Kidney (tissue), 14 donors: ENCODE data around the gene YARS1. TPM values are rescaled to one million over a fixed set of nuclear protein-coding genes. Genes with fewer than 3 reads are reported as not detected.
A peak's percentile ranks its signal among the peaks of the same experiment; 100 is the strongest.

Source experiments
- DNase-seq, 5 donors: peaks; one replicate each; pipeline ENCODE4 v3.0.0-alpha.2; 2013 to 2020
- FAIRE-seq: peaks from 2 replicates; lab custom pipeline; 2012; peaks lifted over from hg19 to GRCh38; lab: Jason Lieb, UNC
- H3K27ac ChIP-seq, 2 donors: one replicate each; pipeline ENCODE4 v1.7.0; 2013; ENCODE audit warnings: low read depth in 2 of 2, low read length in 2 of 2, inconsistent platforms in 1 of 2
- H3K27me3 ChIP-seq: one replicate; pipeline ENCODE4 v1.7.1; 2013; ENCODE audit warnings: low read length, inconsistent platforms; ENCODE audit not compliant: control insufficient read depth, insufficient read depth
- H3K36me3 ChIP-seq, 3 donors: one replicate each; pipeline versions ENCODE4 v1.7.0 to v1.7.1; 2013; ENCODE audit warnings: low read length in 3 of 3, control low read depth in 1 of 3, inconsistent platforms in 1 of 3; ENCODE audit not compliant: insufficient read depth in 3 of 3, control insufficient read depth in 2 of 3
- H3K4me1 ChIP-seq, 3 donors: one replicate each; pipeline versions ENCODE4 v1.7.0 to v1.7.1; 2013; ENCODE audit warnings: low read length in 3 of 3, inconsistent platforms in 1 of 3, low read depth in 1 of 3; ENCODE audit not compliant: control insufficient read depth in 2 of 3, insufficient read depth in 2 of 3
- H3K4me3 ChIP-seq, 3 donors: one replicate each; pipeline versions ENCODE4 v1.7.0 to v1.8.1; 2013; ENCODE audit warnings: low read length in 3 of 3, control low read depth in 1 of 3, inconsistent platforms in 1 of 3
- H3K9ac ChIP-seq, 3 donors: one replicate each; pipeline versions ENCODE4 v1.7.0 to v1.7.1; 2013; ENCODE audit warnings: low read length in 3 of 3, control low read depth in 1 of 3, inconsistent platforms in 1 of 3
- H3K9me3 ChIP-seq, 3 donors: one replicate each; pipeline versions ENCODE4 v1.7.0 to v1.7.1; 2013; ENCODE audit warnings: low read length in 3 of 3, control low read depth in 1 of 3, inconsistent platforms in 1 of 3; ENCODE audit not compliant: control insufficient read depth in 2 of 3, insufficient read depth in 1 of 3
- CTCF ChIP-seq: IDR thresholded peaks from 3 replicates; pipeline ENCODE4 v1.5.1; 2012; ENCODE audit warnings: mild to moderate bottlenecking, moderate library complexity, borderline replicate concordance; ENCODE audit not compliant: insufficient read depth; ENCODE audit errors: extremely low read depth
- intact Hi-C: fragments of 100-400 bp; cut with DNase I; formaldehyde crosslinking; loops from one replicate; pipeline ENCODE4 v1.11.1; 2022
- polyA plus RNA-seq: library from polyadenylated mRNA; stranded (reverse); fragments of 350-450 nt; fragmentation: Illumina TruSeq; extraction: RNeasy Lipid Tissue Mini Kit (QIAGEN cat#74804); gene quantifications from one replicate; pipeline ENCODE4 v1.2.3, GENCODE V29; 2014; ENCODE audit warnings: low read depth, low replicate concordance; ENCODE audit not compliant: insufficient read depth
- total RNA-seq: library from RNA; stranded (reverse); fragmentation: NEBNext Ultra II Directional; extraction: Animal tissue kit (Norgen Biotek cat#: 25700); gene quantifications from one replicate; pipeline ENCODE4 v1.2.1, GENCODE V29; 2021
- donor health status: control.
- donor health status: control.
- donor health status: control.
- donor health status: control.
- donor health status: control.
- donor health status: DM: yes; HTN: yes; CAD: no.
- donor health status: Normal renal cell carcinoma (clear cell type).

The YARS1 gene
- total and polyA plus RNA-seq, 2 donors from 2014 or later = 24.8 to 86.1 TPM

DNA sequence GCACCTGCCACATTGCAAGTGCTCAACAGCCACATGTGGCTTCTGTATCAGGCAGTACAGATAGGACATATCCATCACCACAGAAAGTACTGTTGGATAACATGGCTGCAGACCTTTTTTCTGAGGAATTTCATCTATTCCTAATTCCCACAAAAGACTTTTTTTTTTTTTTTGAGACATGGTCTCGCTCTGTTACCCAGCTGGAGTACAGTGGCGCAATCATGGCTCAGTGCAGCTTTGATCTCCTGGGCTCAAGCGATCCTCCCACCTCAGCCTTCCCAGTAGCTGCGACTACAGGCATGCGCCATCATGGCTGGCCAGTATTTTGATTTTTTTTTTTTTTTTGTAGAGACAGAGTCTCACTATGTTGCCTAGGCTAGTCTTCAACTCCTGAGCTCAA is 33.3 kb downstream of the YARS1 start:
- FAIRE-seq = no peak
- TF ChIP-seq CTCF = no peak
- DNase-seq = peak in 4 of 5 donors; percentile 41 to 68 (median 44)
- intact Hi-C loops = no loop called here
- Histone ChIP-seq H3K4me1 (no peaks in the 10 kb centered on the region), H3K36me3 (peaks cover 2 to 24% (median 7%) of the 10 kb centered on the region in 3 donors), H3K4me3 (no peak overlapping the region), H3K9me3 (no peaks in the 10 kb centered on the region), H3K27me3 (no peaks in the 10 kb centered on the region), H3K9ac (no peak overlapping the region), H3K27ac (no peak overlapping the region)

- H3K27me3 ChIP-seq = no peaks in the 10 kb centered on the region
- no peak overlapping the region for H3K4me3 ChIP-seq
- H3K9ac ChIP-seq = no peak overlapping the region
- no peak for TF ChIP-seq CTCF
- no peak overlapping the region for H3K27ac ChIP-seq
- intact Hi-C loops = no loop called here
- H3K4me1 ChIP-seq = no peaks in the 10 kb centered on the region
- peaks cover 2 to 26% (median 7%) of the 10 kb centered on the region in 3 donors for H3K36me3 ChIP-seq
- FAIRE-seq = no peak
- H3K9me3 ChIP-seq = no peaks in the 10 kb centered on the region
- DNase-seq = peak in 1 of 5 donors; percentile 26
Measured at GRCh38 chr1:32782086-32782485, 35.1 kb downstream of the YARS1 start.

DNA sequence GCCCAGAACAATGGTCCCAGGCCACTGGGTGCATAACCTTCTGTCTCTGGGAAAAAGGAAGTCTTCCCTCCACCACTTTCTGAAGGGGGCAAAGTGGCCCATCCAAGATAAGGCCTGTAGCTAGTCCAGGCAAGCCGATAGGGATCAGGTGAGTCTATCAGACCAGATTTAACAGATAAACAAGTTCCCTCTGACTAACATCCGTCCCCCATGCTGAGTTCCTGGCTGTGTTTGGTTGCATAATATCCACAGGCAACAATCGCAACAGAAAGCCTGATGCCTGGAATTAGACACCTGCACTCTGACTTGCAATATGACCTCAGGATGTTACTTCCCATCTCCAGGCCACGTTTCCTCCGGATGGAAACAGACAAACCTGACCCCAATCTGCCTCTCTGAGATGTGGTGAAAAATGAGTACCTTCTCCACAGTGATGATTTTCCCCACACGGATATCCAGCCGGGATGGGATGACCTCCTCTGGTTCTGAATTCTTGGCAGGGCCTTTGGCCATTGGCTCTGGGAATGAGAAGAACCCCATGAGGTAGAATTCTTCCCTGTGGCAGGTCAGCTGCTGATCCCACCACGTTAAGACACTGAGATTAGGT is 36.4 kb downstream of the YARS1 start:
- no peak for DNase-seq
- no peak for TF ChIP-seq CTCF
- Histone ChIP-seq H3K36me3 (peaks cover 2 to 26% (median 7%) of the 10 kb centered on the region in 3 donors), H3K4me1 (no peaks in the 10 kb centered on the region), H3K27ac (no peak overlapping the region), H3K9me3 (no peaks in the 10 kb centered on the region), H3K9ac (no peak overlapping the region), H3K4me3 (no peak overlapping the region), H3K27me3 (no peaks in the 10 kb centered on the region)
- intact Hi-C loops = no loop called here
- no peak for FAIRE-seq
